HepG2 (cell line): ENCODE data around the gene NR3C2.

Experiments used
- HOXA5 ChIP-seq: sonication (generic); formaldehyde crosslinking; IDR thresholded peaks from 2 replicates; pipeline ENCODE4 v1.4.0; 2020; ENCODE audit warnings: missing genetic modification reagents
- ZNF839 ChIP-seq: sonication (generic); formaldehyde crosslinking; IDR thresholded peaks from 2 replicates; pipeline ENCODE4 v1.4.0; 2020; ENCODE audit warnings: missing genetic modification reagents, mild to moderate bottlenecking, borderline replicate concordance
- TF ChIP-seq, protein P1 (sequence below), 2 experiments: IDR thresholded peaks; 2 replicates each; pipeline ENCODE4 v1.6.1; 2011 to 2012; ENCODE audit warnings: low read length in 2 of 2, borderline replicate concordance in 1 of 2, low read depth in 1 of 2, mild to moderate bottlenecking in 1 of 2, moderate library complexity in 1 of 2

DNA sequence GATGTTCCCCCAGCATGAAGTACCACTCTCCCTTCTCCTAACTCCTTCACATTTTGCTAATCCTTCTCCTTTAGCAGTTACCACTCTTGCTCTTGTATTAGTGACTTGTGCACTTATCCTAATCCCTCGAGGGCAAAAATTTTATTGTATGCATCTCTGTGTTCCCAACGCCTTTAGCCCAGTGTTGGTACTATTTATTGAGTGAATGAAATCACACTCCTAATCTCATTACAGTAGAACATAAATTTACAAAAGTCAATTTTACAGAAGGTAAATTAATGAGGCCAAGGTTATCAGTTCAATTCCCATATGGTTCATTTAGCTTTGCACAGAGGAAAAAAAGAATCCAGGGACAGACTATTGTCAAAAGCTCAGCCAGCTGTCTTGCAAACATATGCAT is 178.4 kb downstream of the NR3C2 start:
- no peak for TF ChIP-seq ZNF839 (CRISPR knock-in tag)
- TF ChIP-seq, protein P1, sequence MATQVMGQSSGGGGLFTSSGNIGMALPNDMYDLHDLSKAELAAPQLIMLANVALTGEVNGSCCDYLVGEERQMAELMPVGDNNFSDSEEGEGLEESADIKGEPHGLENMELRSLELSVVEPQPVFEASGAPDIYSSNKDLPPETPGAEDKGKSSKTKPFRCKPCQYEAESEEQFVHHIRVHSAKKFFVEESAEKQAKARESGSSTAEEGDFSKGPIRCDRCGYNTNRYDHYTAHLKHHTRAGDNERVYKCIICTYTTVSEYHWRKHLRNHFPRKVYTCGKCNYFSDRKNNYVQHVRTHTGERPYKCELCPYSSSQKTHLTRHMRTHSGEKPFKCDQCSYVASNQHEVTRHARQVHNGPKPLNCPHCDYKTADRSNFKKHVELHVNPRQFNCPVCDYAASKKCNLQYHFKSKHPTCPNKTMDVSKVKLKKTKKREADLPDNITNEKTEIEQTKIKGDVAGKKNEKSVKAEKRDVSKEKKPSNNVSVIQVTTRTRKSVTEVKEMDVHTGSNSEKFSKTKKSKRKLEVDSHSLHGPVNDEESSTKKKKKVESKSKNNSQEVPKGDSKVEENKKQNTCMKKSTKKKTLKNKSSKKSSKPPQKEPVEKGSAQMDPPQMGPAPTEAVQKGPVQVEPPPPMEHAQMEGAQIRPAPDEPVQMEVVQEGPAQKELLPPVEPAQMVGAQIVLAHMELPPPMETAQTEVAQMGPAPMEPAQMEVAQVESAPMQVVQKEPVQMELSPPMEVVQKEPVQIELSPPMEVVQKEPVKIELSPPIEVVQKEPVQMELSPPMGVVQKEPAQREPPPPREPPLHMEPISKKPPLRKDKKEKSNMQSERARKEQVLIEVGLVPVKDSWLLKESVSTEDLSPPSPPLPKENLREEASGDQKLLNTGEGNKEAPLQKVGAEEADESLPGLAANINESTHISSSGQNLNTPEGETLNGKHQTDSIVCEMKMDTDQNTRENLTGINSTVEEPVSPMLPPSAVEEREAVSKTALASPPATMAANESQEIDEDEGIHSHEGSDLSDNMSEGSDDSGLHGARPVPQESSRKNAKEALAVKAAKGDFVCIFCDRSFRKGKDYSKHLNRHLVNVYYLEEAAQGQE (IDR thresholded peaks at IDR 0.05; ENCODE audit: borderline replicate concordance in 1 of 2, low read depth in 1 of 2, low read length in 2 of 2), result no peak
- TF ChIP-seq HOXA5 (CRISPR knock-in tag), result no peak
